SK-N-SH (cell line): ENCODE data around the gene NDUFS8. TPM values are rescaled to one million over a fixed set of nuclear protein-coding genes. Genes with fewer than 3 reads are reported as not detected.

Experiments
- CTCF ChIA-PET: fragments of 300-600, 350-600 bp; formaldehyde crosslinking; extraction: SDS; loops from one replicate; lab custom pipeline; 2021; lab: Yijun Ruan, JAX
- POLR2A ChIA-PET: fragments of 350-600 bp; sonication (Branson Sonifier 250); formaldehyde crosslinking; extraction: SDS; loops from one replicate; lab custom pipeline; 2020; ENCODE audit warnings: antibody characterized with exemption, inconsistent platforms; lab: Yijun Ruan, JAX
- DNase-seq: peaks from one replicate; pipeline ENCODE4 v3.0.0; 2012
- H2AFZ ChIP-seq: fragments of 200-600 bp; sonication (generic); 2 replicates; pipeline ENCODE4 v1.8.1; 2016; ENCODE audit warnings: antibody characterized with exemption, mild to moderate bottlenecking, low read depth
- H3F3A ChIP-seq: fragments of 200-600 bp; sonication (generic); replicated peaks from 2 replicates; pipeline ENCODE3; 2016; ENCODE audit warnings: antibody characterized with exemption, mild to moderate bottlenecking; ENCODE audit not compliant: insufficient read depth
- H3K27ac ChIP-seq, 2 experiments: fragments of 200-500 bp in 1 of 2; fragments of 200-600 bp in 1 of 2; sonication (Bioruptor generic) in 1 of 2; sonication (generic), shearing (Covaris generic) in 1 of 2; 2 replicates each; pipeline versions ENCODE4 v1.5.1 to v1.6.1; 2014 to 2016; ENCODE audit warnings: low read depth in 2 of 2, inconsistent platforms in 1 of 2, low read length in 1 of 2, mild to moderate bottlenecking in 1 of 2, mixed read lengths in 1 of 2
- H3K27me3 ChIP-seq: fragments of 200-600 bp; sonication (generic), shearing (Covaris generic); 2 replicates; pipeline ENCODE4 v1.6.1; 2016; ENCODE audit warnings: mixed run types; ENCODE audit not compliant: insufficient read depth
- H3K36me3 ChIP-seq, 2 experiments: fragments of 200-500 bp in 1 of 2; fragments of 200-600 bp in 1 of 2; sonication (Bioruptor generic) in 1 of 2; sonication (generic) in 1 of 2; replicated peaks in 1 of 2; 2 replicates each; pipeline versions ENCODE3 to v1.5.1; 2014 to 2016; ENCODE audit warnings: low read length in 1 of 2, mild to moderate bottlenecking in 1 of 2; ENCODE audit not compliant: insufficient read depth in 2 of 2, control insufficient read depth in 1 of 2
- H3K4me1 ChIP-seq, 2 experiments: fragments of 200-500 bp in 1 of 2; fragments of 200-600 bp in 1 of 2; sonication (Bioruptor generic) in 1 of 2; sonication (generic), shearing (Covaris generic) in 1 of 2; 2 replicates each; pipeline versions ENCODE4 v1.5.1 to v1.6.1; 2014 to 2016; ENCODE audit warnings: low read depth in 1 of 2, low read length in 1 of 2, mixed run types in 1 of 2; ENCODE audit not compliant: insufficient read depth in 2 of 2, control insufficient read depth in 1 of 2
- H3K4me2 ChIP-seq: fragments of 200-600 bp; sonication (generic), shearing (Covaris generic); 2 replicates; pipeline ENCODE4 v1.6.1; 2017; ENCODE audit warnings: mixed run types
- H3K4me3 ChIP-seq, 2 experiments: fragments of 200-500 bp in 1 of 2; fragments of 200-600 bp in 1 of 2; sonication (Bioruptor generic) in 1 of 2; sonication (generic), shearing (Covaris generic) in 1 of 2; 2 replicates each; pipeline versions ENCODE4 v1.5.1 to v1.8.1; 2014 to 2016; ENCODE audit warnings: low read depth in 2 of 2, inconsistent platforms in 1 of 2, low read length in 1 of 2, mild to moderate bottlenecking in 1 of 2, mixed read lengths in 1 of 2, moderate library complexity in 1 of 2
- H3K79me2 ChIP-seq: fragments of 200-600 bp; sonication (generic); 2 replicates; pipeline ENCODE4 v1.8.1; 2017; ENCODE audit warnings: mild to moderate bottlenecking; ENCODE audit not compliant: insufficient read depth
- H3K9ac ChIP-seq: fragments of 200-600 bp; sonication (generic); 2 replicates; pipeline ENCODE4 v1.6.1; 2017; ENCODE audit warnings: mixed run types
- H3K9me2 ChIP-seq: fragments of 200-600 bp; sonication (generic); 2 replicates; pipeline ENCODE4 v1.6.1; 2017; ENCODE audit warnings: mixed run types
- H3K9me3 ChIP-seq: fragments of 200-600 bp; sonication (generic); 2 replicates; pipeline ENCODE4 v1.6.1; 2017; ENCODE audit warnings: mixed run types, mild to moderate bottlenecking, moderate library complexity
- H4K20me1 ChIP-seq: fragments of 200-600 bp; sonication (generic); 2 replicates; pipeline ENCODE4 v1.6.1; 2017; ENCODE audit warnings: mild to moderate bottlenecking, mixed run types; ENCODE audit not compliant: insufficient read depth
- CTCF ChIP-seq: fragments of 200-600 bp; sonication (generic); IDR thresholded peaks from 2 replicates; pipeline ENCODE4 v1.6.1; 2017; ENCODE audit warnings: antibody characterized with exemption, mild to moderate bottlenecking, moderate library complexity
- ELF1 ChIP-seq: IDR thresholded peaks from 2 replicates; pipeline ENCODE4 v1.4.0; 2012
- EP300 ChIP-seq, 2 experiments: IDR thresholded peaks; 2 replicates each; pipeline versions ENCODE4 v1.4.0 to v1.6.1; 2012; ENCODE audit warnings: borderline replicate concordance in 1 of 2, low read depth in 1 of 2, low read length in 1 of 2
- EZH2phosphoT487 ChIP-seq: fragments of 200-600 bp; sonication (generic); IDR thresholded peaks from 2 replicates; pipeline ENCODE4 v1.6.1; 2017; ENCODE audit warnings: low read depth, mixed run types, mild to moderate bottlenecking, antibody characterized with exemption, moderate library complexity, borderline replicate concordance
- FOSL2 ChIP-seq: IDR thresholded peaks from 2 replicates; pipeline ENCODE4 v1.4.0; 2012; ENCODE audit warnings: low read depth, mild to moderate bottlenecking, moderate library complexity, borderline replicate concordance
- FOXM1 ChIP-seq: IDR thresholded peaks from 2 replicates; pipeline ENCODE4 v1.4.0; 2012; ENCODE audit warnings: low read depth, mild to moderate bottlenecking
- GABPA ChIP-seq: IDR thresholded peaks from 2 replicates; pipeline ENCODE4 v1.4.0; 2012; ENCODE audit warnings: low read depth, mild to moderate bottlenecking
- GATA2 ChIP-seq: sonication (generic); formaldehyde crosslinking; IDR thresholded peaks from 2 replicates; pipeline ENCODE4 v1.5.0; 2020; ENCODE audit warnings: mild to moderate bottlenecking, missing genetic modification reagents
- IRF3 ChIP-seq: fragments of 150-350 bp; IDR thresholded peaks from 2 replicates; pipeline ENCODE4 v1.6.1; 2016; ENCODE audit warnings: mild to moderate bottlenecking, low read depth, low read length
- JUND ChIP-seq: IDR thresholded peaks from 2 replicates; pipeline ENCODE4 v1.4.0; 2012
- MAX ChIP-seq: IDR thresholded peaks from 2 replicates; pipeline ENCODE4 v1.4.0; 2012; ENCODE audit warnings: low read depth
- NFIC ChIP-seq: IDR thresholded peaks from 2 replicates; pipeline ENCODE4 v1.4.0; 2012; ENCODE audit warnings: borderline replicate concordance
- PBX3 ChIP-seq: IDR thresholded peaks from 2 replicates; pipeline ENCODE4; 2012
- RAD21 ChIP-seq: IDR thresholded peaks from 2 replicates; pipeline ENCODE4 v1.6.1; 2012; ENCODE audit warnings: mild to moderate bottlenecking, low read length
- RFX5 ChIP-seq: IDR thresholded peaks from 2 replicates; pipeline ENCODE4 v1.6.1; 2012; ENCODE audit warnings: mild to moderate bottlenecking, improper control_type of control experiment, low read length
- RXRA ChIP-seq: IDR thresholded peaks from 2 replicates; pipeline ENCODE4 v1.4.0; 2012; ENCODE audit warnings: low read depth, mild to moderate bottlenecking, borderline replicate concordance
- TAF1 ChIP-seq: IDR thresholded peaks from 2 replicates; pipeline ENCODE4 v1.6.1; 2012; ENCODE audit warnings: low read depth, mild to moderate bottlenecking, low read length, moderate library complexity, borderline replicate concordance
- TCF12 ChIP-seq: IDR thresholded peaks from 2 replicates; pipeline ENCODE4 v1.4.0; 2012
- USF1 ChIP-seq: IDR thresholded peaks from 2 replicates; pipeline ENCODE4 v1.4.0; 2012; ENCODE audit warnings: low read depth, borderline replicate concordance
- YY1 ChIP-seq: IDR thresholded peaks from 2 replicates; pipeline ENCODE4 v1.4.0; 2012; ENCODE audit warnings: low read depth, mild to moderate bottlenecking
- WGBS: methylation state at CpG from one replicate; pipeline ENCODE4 v1.1.6; 2017; ENCODE audit warnings: low lambda C conversion rate; 5-methylcytosine and 5-hydroxymethylcytosine counted together
- polyA plus RNA-seq, 3 experiments: library from polyadenylated mRNA; depleted of rRNA; stranded (reverse); fragments of >200 nt; gene quantifications; 2 replicates each; pipeline ENCODE4 v1.2.3, GENCODE V29; 2012

The NDUFS8 gene
- polyA plus RNA-seq, 1 of the 3 experiments (the other 2 are of a cell fraction) = 123 TPM

- Histone ChIP-seq H3K36me3 (no peaks in the 10 kb centered on the region), H3K4me1 (peaks cover 10 to 13% of the 10 kb centered on the region in 2 experiments; a peak in 3 of 4 replicates), H3K27me3 (no peaks in the 10 kb centered on the region), H3K9me3 (no peaks in the 10 kb centered on the region), H3K79me2 (peaks cover 5% of the 10 kb centered on the region), H3F3A (peaks cover 10% of the 10 kb centered on the region), H3K9ac (no peak overlapping the region), H3K4me3 (no peak overlapping the region), H3K27ac (no peak overlapping the region), H3K9me2 (no peaks in the 10 kb centered on the region), H3K4me2 (no peak overlapping the region), H2AFZ (no peak overlapping the region), H4K20me1 (no peaks in the 10 kb centered on the region)
- DNase-seq = no peak
- POLR2A ChIA-PET = no interaction called here
- TF ChIP-seq CTCF (no peak), TAF1 (no peak), FOXM1 (no peak), GABPA (no peak), EP300 (IDR thresholded peaks at IDR 0.05; ENCODE audit: borderline replicate concordance in 1 of 2, low read depth in 1 of 2, low read length in 1 of 2) (no peak), NFIC (no peak), PBX3 (no peak), USF1 (no peak), RAD21 (no peak), MAX (no peak), JUND (no peak), FOSL2 (no peak), EZH2phosphoT487 (no peak), TCF12 (no peak)
- CTCF ChIA-PET = interaction anchor here (1.2 to 2.6 kb wide), 2 partner anchors 147 to 186 kb away, joined by 3 to 11 read pairs; no protein-coding TSS in a partner anchor
- 33% methylated on average over 1 of the region's 13 CpGs for WGBS
Observed at GRCh38 chr11:68022531-68022930, 8.0 kb upstream of the NDUFS8 start.

- H3K9me2 ChIP-seq = no peaks in the 10 kb centered on the region
- DNase-seq = no peak
- no peak overlapping the region for H3K27ac ChIP-seq
- H3F3A ChIP-seq = peaks cover 24% of the 10 kb centered on the region
- H3K79me2 ChIP-seq = peaks cover 9% of the 10 kb centered on the region
- H3K9ac ChIP-seq = no peak overlapping the region
- H3K36me3 ChIP-seq = no peaks in the 10 kb centered on the region
- H3K4me1 ChIP-seq = peaks cover 26% of the 10 kb centered on the region in 2 experiments; a peak in 3 of 4 replicates
- H3K27me3 ChIP-seq = no peaks in the 10 kb centered on the region
- ChIA-PET POLR2A (no interaction called here), CTCF (interaction anchor here (1.4 kb wide), 1 partner anchor 185 kb away, joined by 4 read pairs; no protein-coding TSS in a partner anchor)
- H3K4me3 ChIP-seq = no peak overlapping the region
- WGBS = 89% methylated on average over 5 of the region's 5 CpGs
- no peaks in the 10 kb centered on the region for H4K20me1 ChIP-seq
- no peak overlapping the region for H2AFZ ChIP-seq
- no peaks in the 10 kb centered on the region for H3K9me3 ChIP-seq
- no peak overlapping the region for H3K4me2 ChIP-seq
- TF ChIP-seq RAD21 (no peak), RFX5 (no peak), NFIC (no peak), GATA2 (CRISPR knock-in tag) (no peak), IRF3 (no peak), CTCF (no peak), ELF1 (no peak), RXRA (no peak), YY1 (no peak)
Observed at GRCh38 chr11:68024508-68024907, 6.0 kb upstream of the NDUFS8 start.
